GM12875 (cell line): ENCODE results near the gene SLC25A26.
"Not testable (repeated sequence)": the region's sequence is repeated elsewhere in the genome, so short reads cannot be mapped to it uniquely, and the experiment has no call there.

Experiments used
- H3K4me3 ChIP-seq: one replicate; pipeline ENCODE4 v1.5.1; 2011; ENCODE audit warnings: low read depth, low read length, control low read depth
- TF ChIP-seq, protein P1 (sequence below): IDR thresholded peaks from 2 replicates; pipeline ENCODE4 v1.5.1; 2011; ENCODE audit warnings: low read depth, mild to moderate bottlenecking, control low read depth, inconsistent platforms, low read length, moderate library complexity, borderline replicate concordance; ENCODE audit not compliant: insufficient read depth

The SLC25A26 gene

DNA sequence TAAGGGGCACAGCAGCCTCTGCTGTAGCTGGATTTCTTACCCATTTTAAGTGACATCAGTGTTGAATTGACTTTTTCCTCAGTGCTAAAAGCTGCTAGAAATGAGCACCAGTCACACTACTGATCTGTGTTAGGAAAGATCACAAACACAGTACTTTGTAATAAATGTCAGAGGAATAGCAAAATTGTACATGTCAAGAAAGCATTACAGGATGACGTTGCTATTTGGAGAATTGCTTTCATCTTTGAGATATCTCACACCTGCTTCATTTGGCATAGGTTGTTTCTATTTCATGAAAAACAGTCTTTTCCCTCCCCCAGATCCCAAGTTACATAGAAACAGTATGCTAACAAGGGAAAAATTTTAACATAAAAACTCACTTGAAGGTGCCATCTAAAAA is 77.8 kb downstream of the SLC25A26 start:
- TF ChIP-seq, protein P1, sequence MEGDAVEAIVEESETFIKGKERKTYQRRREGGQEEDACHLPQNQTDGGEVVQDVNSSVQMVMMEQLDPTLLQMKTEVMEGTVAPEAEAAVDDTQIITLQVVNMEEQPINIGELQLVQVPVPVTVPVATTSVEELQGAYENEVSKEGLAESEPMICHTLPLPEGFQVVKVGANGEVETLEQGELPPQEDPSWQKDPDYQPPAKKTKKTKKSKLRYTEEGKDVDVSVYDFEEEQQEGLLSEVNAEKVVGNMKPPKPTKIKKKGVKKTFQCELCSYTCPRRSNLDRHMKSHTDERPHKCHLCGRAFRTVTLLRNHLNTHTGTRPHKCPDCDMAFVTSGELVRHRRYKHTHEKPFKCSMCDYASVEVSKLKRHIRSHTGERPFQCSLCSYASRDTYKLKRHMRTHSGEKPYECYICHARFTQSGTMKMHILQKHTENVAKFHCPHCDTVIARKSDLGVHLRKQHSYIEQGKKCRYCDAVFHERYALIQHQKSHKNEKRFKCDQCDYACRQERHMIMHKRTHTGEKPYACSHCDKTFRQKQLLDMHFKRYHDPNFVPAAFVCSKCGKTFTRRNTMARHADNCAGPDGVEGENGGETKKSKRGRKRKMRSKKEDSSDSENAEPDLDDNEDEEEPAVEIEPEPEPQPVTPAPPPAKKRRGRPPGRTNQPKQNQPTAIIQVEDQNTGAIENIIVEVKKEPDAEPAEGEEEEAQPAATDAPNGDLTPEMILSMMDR = no peak
- H3K4me3 ChIP-seq = no peak overlapping the region

DNA sequence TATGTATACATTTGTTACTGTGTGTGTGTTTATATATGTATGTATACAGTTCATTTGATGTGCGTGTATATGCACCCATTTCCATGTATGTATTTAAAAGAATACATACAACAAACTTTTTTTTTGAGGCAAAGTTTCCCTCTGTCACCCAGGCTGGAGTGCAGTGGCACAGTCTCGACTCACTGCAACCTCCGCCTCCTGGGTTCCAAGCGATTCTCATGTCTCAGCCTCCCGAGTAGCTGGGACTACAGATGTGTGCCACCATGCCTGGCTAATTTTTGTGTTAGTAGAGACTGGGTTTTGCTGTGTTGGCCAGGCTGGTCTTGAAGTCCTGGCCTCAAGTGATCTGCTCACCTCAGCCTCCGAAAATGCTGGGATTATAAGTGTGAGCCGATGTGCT is 78.3 kb downstream of the SLC25A26 start:
- H3K4me3 ChIP-seq = not testable (repeated sequence)

- TF ChIP-seq, protein P1 = no peak
- no peak overlapping the region for H3K4me3 ChIP-seq
Measured at GRCh38 chr3:66299891-66300290, 79.1 kb downstream of the SLC25A26 start.

DNA sequence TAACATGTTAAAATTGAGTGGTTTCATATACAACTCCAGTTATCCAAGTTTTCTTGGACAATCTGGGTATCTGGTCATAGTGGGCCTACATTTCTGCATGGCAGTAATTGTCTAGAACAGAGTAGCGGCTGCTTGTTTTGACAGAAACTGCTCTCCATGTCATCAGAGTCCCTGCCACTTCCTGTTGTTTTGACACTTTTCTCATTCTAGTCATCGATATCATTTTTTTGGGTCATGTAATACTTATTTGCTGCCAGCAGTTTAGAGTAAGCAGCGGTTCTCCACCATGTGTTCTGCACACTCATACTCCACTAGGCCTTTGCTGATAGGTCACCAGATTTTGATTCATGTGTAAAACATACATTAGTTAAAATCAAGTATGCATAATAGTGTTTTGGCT is 81.5 kb downstream of the SLC25A26 start:
- TF ChIP-seq, protein P1 = no peak

GRCh38 chr3:66303491-66303901 is 82.7 kb downstream of the SLC25A26 start:
- H3K4me3 ChIP-seq = no peak overlapping the region
- TF ChIP-seq, protein P1 = no peak

More for the DNA sequence above, 81.5 kb downstream of the SLC25A26 start:
- no peak overlapping the region for H3K4me3 ChIP-seq

GRCh38 chr3:66304293-66304692 is 83.5 kb downstream of the SLC25A26 start:
- TF ChIP-seq, protein P1 = no peak
- no peak overlapping the region for H3K4me3 ChIP-seq

DNA sequence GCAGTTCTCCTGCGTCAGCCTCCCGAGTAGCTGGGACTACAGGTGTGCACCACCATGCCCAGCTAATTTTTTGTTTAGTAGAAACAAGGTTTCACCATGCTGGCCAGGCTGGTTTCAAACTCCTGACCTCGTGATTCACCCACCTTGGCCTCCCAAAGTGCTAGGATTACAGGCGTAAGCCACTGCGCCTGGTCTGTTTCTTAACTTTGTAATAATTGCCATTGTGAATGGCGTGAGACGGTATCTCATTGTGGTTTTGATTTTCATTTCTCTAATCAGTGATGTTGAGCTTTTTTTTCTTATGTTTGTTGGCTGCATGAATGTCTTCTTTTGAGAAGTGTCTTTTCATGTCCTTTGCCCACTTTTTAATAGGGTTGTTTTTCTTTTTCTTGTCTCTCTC is 85.3 kb downstream of the SLC25A26 start:
- not testable (repeated sequence) for H3K4me3 ChIP-seq

GRCh38 chr3:66306991-66307390 is 86.2 kb downstream of the SLC25A26 start:
- H3K4me3 ChIP-seq = not testable (repeated sequence)

DNA sequence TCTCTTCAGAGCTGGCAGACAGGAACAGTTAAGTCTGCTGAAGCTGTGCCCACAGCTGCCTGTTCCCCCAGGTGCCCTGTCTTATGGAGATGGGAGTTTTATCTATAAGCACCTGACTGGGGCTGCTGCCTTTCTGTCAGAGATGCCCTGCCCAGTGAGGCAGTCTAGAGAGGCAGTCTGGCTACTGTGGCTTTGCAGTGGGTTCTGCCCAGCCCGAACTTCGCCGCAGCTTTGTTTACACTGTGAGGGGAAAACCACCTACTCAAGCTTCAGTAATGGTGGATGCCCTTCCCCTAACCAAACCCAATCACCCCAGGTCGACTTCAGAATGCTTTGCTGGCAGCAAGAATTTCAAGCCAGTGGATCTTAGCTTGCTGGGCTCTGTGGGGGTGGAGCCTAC is 91.2 kb downstream of the SLC25A26 start:
- no peak overlapping the region for H3K4me3 ChIP-seq
- TF ChIP-seq, protein P1 = no peak
